GM19455 (cell line): ENCODE data around the gene DAZAP1.

Experiments
- ATAC-seq: cut with Tn5 transposase; IDR thresholded peaks from one replicate; pipeline ENCODE4 v1.9.1; 2021; ENCODE audit not compliant: unreplicated experiment

Gene DAZAP1

GRCh38 chr19:1407528-1408299 is at the start of gene DAZAP1:
Gene DAZAP1 (plus strand): TSS chr19:1407586. CDS start chr19:1407774, 188 bp downstream.
- ATAC-seq: peak; percentile 32

- ATAC-seq: no peak
Measured at GRCh38 chr19:1360126-1360817, 47.1 kb upstream of the DAZAP1 start.

GRCh38 chr19:1360818-1361461 is 46.4 kb upstream of the DAZAP1 start:
- ATAC-seq: no peak

GRCh38 chr19:1361601-1362386 is 45.6 kb upstream of the DAZAP1 start:
- ATAC-seq: no peak

- ATAC-seq: no peak
Measured at GRCh38 chr19:1362387-1363257, 44.8 kb upstream of the DAZAP1 start.

GRCh38 chr19:1363599-1363998 is 43.8 kb upstream of the DAZAP1 start:
- no peak for ATAC-seq

GRCh38 chr19:1364070-1364704 is 43.2 kb upstream of the DAZAP1 start:
- ATAC-seq: no peak

GRCh38 chr19:1365319-1366269 is 41.8 kb upstream of the DAZAP1 start:
- ATAC-seq: no peak

GRCh38 chr19:1366296-1366695 is 41.1 kb upstream of the DAZAP1 start:
- no peak for ATAC-seq

- no peak for ATAC-seq
Measured at GRCh38 chr19:1366899-1367870, 40.2 kb upstream of the DAZAP1 start.

GRCh38 chr19:1369214-1369805 is 38.1 kb upstream of the DAZAP1 start:
- ATAC-seq: no peak

GRCh38 chr19:1370579-1371361 is 36.6 kb upstream of the DAZAP1 start:
- ATAC-seq: no peak

- no peak for ATAC-seq
Measured at GRCh38 chr19:1373042-1373533, 34.3 kb upstream of the DAZAP1 start.

- no peak for ATAC-seq
Measured at GRCh38 chr19:1373534-1374249, 33.7 kb upstream of the DAZAP1 start.

GRCh38 chr19:1374250-1374577 is 33.2 kb upstream of the DAZAP1 start:
- ATAC-seq: no peak

GRCh38 chr19:1376415-1376805 is 31.0 kb upstream of the DAZAP1 start:
- ATAC-seq: no peak
